GM12874 (cell line): ENCODE measurements around the gene MED19.

ENCODE experiments used
- TF ChIP-seq, protein P1 (sequence below): IDR thresholded peaks from 2 replicates; pipeline ENCODE4 v1.5.1; 2011; ENCODE audit warnings: low read depth, mild to moderate bottlenecking, control low read depth, low read length, moderate library complexity; ENCODE audit not compliant: insufficient read depth

MED19 gene

DNA sequence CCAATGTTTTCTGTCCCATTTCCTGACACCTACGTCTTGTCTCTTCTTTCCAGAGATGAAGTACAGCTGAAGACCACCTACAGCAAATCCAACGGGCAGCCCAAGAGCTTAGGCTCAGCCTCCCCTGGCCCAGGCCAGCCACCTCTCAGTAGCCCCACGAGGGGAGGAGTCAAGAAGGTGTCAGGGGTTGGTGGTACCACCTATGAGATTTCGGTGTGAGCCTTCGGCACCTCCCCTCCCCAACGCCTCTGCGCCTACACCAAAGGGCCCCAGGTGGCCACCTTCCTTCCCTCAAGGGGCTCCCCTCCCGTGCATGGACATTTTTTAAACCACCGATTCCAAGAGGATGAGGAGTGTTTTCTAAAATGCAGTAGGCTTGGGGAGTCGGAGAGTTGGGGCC is 12.2 kb downstream of the MED19 start:
- TF ChIP-seq, protein P1, sequence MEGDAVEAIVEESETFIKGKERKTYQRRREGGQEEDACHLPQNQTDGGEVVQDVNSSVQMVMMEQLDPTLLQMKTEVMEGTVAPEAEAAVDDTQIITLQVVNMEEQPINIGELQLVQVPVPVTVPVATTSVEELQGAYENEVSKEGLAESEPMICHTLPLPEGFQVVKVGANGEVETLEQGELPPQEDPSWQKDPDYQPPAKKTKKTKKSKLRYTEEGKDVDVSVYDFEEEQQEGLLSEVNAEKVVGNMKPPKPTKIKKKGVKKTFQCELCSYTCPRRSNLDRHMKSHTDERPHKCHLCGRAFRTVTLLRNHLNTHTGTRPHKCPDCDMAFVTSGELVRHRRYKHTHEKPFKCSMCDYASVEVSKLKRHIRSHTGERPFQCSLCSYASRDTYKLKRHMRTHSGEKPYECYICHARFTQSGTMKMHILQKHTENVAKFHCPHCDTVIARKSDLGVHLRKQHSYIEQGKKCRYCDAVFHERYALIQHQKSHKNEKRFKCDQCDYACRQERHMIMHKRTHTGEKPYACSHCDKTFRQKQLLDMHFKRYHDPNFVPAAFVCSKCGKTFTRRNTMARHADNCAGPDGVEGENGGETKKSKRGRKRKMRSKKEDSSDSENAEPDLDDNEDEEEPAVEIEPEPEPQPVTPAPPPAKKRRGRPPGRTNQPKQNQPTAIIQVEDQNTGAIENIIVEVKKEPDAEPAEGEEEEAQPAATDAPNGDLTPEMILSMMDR: no peak

DNA sequence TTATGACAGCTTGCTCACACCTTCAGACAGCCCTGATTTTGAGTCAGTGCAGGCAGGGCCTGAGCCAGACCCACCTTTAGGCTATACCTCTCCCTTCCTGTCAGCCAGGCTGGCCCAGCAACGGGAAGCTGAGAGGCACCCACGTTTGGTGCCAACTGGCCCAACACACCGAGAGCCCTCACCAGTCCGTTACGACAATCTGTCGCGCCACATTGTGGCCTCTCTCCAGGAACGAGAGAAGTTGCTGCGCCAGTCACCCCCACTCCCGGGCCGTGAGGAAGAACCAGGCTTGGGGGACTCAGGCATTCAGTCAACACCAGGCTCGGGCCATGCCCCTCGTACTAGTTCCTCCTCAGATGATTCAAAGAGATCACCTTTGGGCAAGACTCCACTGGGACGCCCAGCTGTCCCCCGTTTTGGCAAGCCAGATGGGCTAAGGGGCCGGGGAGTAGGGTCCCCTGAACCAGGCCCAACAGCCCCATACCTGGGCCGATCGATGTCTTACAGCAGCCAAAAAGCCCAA is 13.1 kb downstream of the MED19 start:
- TF ChIP-seq, protein P1: no peak

DNA sequence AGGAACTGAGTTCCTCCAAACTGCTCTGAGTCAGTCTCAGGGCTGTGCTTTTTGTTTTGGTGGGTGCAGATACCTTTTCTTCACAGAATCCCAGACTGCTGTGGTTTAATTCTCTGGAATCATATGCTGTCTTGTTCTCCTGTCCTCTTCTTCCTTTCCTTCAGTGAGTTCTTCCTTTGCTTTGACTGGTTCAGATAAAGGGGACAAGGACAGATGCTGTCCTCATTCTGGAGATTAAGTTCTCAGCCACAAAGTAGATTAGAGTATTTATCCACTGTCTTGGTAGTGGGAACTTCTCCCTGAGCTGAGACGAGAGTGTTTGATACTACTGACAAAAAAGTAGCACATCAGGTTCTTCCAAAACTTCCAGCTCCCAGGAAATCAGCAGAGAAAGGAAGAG is 30.8 kb downstream of the MED19 start:
- TF ChIP-seq, protein P1: no peak

DNA sequence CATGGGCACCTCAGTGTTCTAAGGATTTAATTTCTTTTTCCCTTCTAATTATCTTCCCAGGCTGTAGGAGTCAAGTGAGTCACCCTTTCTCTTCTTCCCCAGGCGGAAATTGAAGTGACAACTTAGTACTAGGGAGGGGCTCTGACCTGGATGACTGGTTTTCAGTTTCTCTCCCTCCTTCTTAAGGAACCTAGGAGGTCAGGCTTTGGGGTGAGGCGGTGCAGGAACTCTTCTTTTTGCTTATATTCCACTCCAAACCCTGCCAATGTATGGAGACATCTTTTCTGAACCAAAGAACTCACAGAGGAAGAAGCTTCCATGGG is 31.5 kb downstream of the MED19 start:
- TF ChIP-seq, protein P1: no peak

DNA sequence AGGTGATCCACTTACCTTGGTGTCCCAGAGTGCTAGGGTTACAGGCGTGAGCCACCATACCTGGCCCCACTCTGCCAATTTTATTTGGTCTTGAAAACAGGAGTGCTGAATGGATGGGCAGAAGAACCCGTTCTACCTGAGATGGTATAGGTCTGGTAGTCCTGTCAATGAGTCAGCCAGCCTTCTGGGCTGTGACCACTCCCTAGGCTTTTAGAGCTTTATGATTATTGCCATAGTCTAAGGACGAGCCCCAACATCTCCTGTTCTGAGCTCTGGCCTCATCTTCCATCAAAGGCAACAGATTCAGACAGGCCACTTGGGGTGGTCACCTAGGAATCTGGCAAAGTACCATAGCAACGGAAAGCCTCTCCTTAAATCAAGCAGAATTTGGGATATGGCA is 32.6 kb downstream of the MED19 start:
- TF ChIP-seq, protein P1: no peak

DNA sequence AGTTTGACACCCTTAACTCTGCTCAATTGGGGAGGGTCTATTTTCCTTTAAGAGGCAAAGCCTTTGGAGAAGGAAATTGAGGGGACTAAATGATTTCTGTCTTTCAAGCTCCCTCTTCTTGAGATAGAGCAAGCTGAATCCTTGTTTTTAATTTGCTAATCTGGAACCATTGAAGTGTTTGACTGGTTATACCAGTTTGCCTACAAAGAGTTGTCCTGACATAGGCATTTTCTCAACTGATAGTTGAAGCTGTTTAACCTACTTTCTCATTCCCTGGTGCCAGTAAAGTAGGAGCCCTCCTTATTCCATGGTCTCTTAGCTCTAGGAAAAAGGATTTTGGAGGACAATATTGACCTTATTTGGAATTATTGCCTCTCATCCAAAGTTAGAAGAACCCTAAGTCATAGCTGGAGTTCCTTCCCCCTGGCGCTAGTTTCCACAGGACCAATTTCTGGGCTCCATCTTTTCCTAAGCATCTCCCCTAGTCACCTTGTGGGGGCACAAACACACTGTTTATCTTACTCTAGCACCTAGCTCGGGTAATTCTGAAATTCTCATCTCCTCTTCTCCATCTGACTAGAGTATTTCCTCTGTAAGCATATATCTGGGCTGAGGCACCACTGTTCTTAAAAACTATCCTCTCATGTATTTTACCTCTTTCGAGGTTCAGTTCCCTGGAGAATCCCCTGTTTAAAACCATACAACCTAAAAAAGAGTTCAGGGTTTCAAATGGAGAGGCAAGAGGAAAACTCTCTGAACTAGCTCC is 36.7 kb downstream of the MED19 start:
- TF ChIP-seq, protein P1: no peak

DNA sequence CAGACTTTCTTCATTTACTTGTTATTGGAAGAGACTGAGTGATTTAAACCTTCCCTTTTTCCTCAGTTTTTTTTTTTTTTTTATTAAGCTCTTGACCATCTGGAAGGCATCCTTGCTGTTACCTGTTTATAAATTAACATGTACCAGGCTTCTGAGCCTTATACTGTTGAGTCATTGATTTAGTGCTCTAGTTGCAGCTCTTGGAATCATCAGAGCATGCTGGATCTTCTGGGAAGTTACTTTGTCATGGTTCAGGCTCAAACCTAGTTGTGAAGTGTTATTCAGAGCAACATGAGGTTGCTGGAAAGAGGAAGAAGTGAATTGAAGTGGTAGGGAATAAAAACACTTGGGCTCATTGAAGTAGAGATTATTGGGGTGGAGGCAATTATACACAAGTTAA is 37.8 kb downstream of the MED19 start:
- TF ChIP-seq, protein P1: no peak

DNA sequence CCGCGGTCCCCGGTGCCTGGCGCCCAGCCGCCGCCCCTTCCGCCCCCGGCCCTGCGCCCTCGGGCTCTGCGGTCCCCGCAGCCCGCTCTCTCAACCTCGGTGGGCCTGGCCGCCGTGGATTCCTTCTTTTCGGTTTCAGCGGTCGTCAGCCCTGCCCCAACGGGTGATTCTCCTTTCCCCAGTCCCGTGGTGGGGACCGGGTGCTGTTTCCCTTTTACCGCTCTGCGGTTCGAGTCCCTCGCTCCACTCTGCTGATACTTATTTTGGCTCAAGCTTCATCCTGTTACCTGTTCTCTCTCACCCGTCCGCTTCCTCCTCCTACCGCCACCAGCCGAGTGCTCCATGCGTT is 43.6 kb downstream of the MED19 start:
- TF ChIP-seq, protein P1: no peak
